Posterior vena cava (tissue), 2 donors: ENCODE measurements around the gene MESP1. TPM values are rescaled to one million over a fixed set of nuclear protein-coding genes. Genes with fewer than 3 reads are reported as not detected.

Experiments used
- DNase-seq: peaks from one replicate; pipeline ENCODE4 v3.0.0-alpha.2; 2020; ENCODE audit warnings: low spot score
- intact Hi-C, 2 donors: fragments of 100-400 bp; cut with DNase I; formaldehyde crosslinking; loops; one replicate each; pipeline versions ENCODE4 v1.14.1 to v1.14.2; 2022 to 2023
- total RNA-seq, 2 donors: library from RNA; stranded (reverse); fragmentation: NEBNext Ultra II Directional; extraction: Animal tissue kit (Norgen Biotek cat#: 25700); gene quantifications; one replicate each; pipeline ENCODE4 v1.2.1, GENCODE V29; 2021
- donor health status: DM: yes; HTN: yes; CAD: no.
- donor health status: DM: yes; HTN: yes; CAD: no.

Gene MESP1
- total RNA-seq, 2 donors from 2014 or later = 0.52 to 0.69 TPM

- DNase-seq = no peak
- intact Hi-C loops = loop anchor here (5.0 to 10.0 kb wide), 3 partner anchors 98 to 1357 kb away; partner anchors contain the start of gene SV2B (in 1 of the 2)
Measured at GRCh38 chr15:89745131-89745530, 5.9 kb downstream of the MESP1 start.

GRCh38 chr15:89743594-89743993 is 7.5 kb downstream of the MESP1 start:
- no peak for DNase-seq
- intact Hi-C loops = loop anchor here in 1 of 2 donors (10.0 kb wide), 1 partner anchor 331 kb away; no protein-coding TSS in a partner anchor

- intact Hi-C loops = loop anchor here in 1 of 2 donors (10.0 kb wide), 1 partner anchor 332 kb away; no protein-coding TSS in a partner anchor
- DNase-seq = no peak
Measured at GRCh38 chr15:89743011-89743410, 8.0 kb downstream of the MESP1 start.

GRCh38 chr15:89740137-89740536 is 10.9 kb downstream of the MESP1 start:
- intact Hi-C loops = loop anchor here in 1 of 2 donors (10.0 kb wide), 1 partner anchor 335 kb away; no protein-coding TSS in a partner anchor
- DNase-seq = no peak

GRCh38 chr15:89735773-89736172 is 15.3 kb downstream of the MESP1 start:
- no peak for DNase-seq
- intact Hi-C loops = no loop called here

GRCh38 chr15:89732451-89733172 is 18.4 kb downstream of the MESP1 start:
- no peak for DNase-seq
- intact Hi-C loops = no loop called here

GRCh38 chr15:89731275-89731674 is 19.8 kb downstream of the MESP1 start:
- intact Hi-C loops = no loop called here
- no peak for DNase-seq

- DNase-seq = no peak
- intact Hi-C loops = no loop called here
Measured at GRCh38 chr15:89728254-89728653, 22.8 kb downstream of the MESP1 start.

- DNase-seq = no peak
- intact Hi-C loops = no loop called here
Measured at GRCh38 chr15:89725064-89725463, 26.0 kb downstream of the MESP1 start.

- DNase-seq = no peak
- intact Hi-C loops = no loop called here
Measured at GRCh38 chr15:89724621-89725020, 26.4 kb downstream of the MESP1 start.

GRCh38 chr15:89723031-89723430 is 28.0 kb downstream of the MESP1 start:
- intact Hi-C loops = no loop called here
- no peak for DNase-seq

- DNase-seq = no peak
- intact Hi-C loops = no loop called here
Measured at GRCh38 chr15:89714775-89715174, 36.3 kb downstream of the MESP1 start.

- no peak for DNase-seq
- intact Hi-C loops = no loop called here
Measured at GRCh38 chr15:89707577-89707976, 43.5 kb downstream of the MESP1 start.

- intact Hi-C loops = no loop called here
- DNase-seq = no peak
Measured at GRCh38 chr15:89704411-89704810, 46.6 kb downstream of the MESP1 start.

Other genes with a start within 250 kb of the MESP1 start
- under 1 TPM; 0.09 to 0.10 TPM for gene TICRR, start 175.8 kb downstream of the MESP1 start, total RNA-seq
- 10 to 100 TPM; 13.0 to 15.3 TPM for gene KIF7, start 95.8 kb downstream of the MESP1 start, total RNA-seq
- gene PLIN1, start 71.9 kb downstream of the MESP1 start, total RNA-seq = 1 to 10 TPM; 3.8 to 4.6 TPM
- 1 to 10 TPM; 4.9 to 7.1 TPM for gene PEX11A, start 60.5 kb downstream of the MESP1 start, total RNA-seq
- not detected for gene WDR93, start 60.4 kb downstream of the MESP1 start, total RNA-seq
- gene MESP2, start 25.1 kb upstream of the MESP1 start, total RNA-seq = under 1 TPM; 0.32 to 0.38 TPM
- gene ANPEP, start 63.6 kb upstream of the MESP1 start, total RNA-seq = 10 to 100 TPM; 22.2 to 73.8 TPM
- 10 to 100 TPM; 28.7 to 31.5 TPM for gene AP3S2, start 142.7 kb upstream of the MESP1 start, total RNA-seq
- gene ARPIN, start 161.7 kb upstream of the MESP1 start, total RNA-seq = 10 to 100 TPM; 17.5 to 24.7 TPM